A549 (cell line): ENCODE data around the gene NKTR.

Source experiments
- CTCF ChIP-seq: fragments of >200 bp; sonication (Bioruptor Twin); formaldehyde crosslinking; IDR thresholded peaks from 3 replicates; pipeline ENCODE4 v1.5.1; 2016
- EHMT2 ChIP-seq: fragments of 200-600 bp; sonication (generic); IDR thresholded peaks from 2 replicates; pipeline ENCODE4 v1.6.1; 2016; ENCODE audit warnings: antibody characterized with exemption, low read depth, mild to moderate bottlenecking, moderate library complexity
- ELK1 ChIP-seq: fragments of 150-350 bp; IDR thresholded peaks from 2 replicates; pipeline ENCODE4 v1.6.1; 2014; ENCODE audit warnings: low read depth, mild to moderate bottlenecking, low read length
- HOXB5 ChIP-seq: fragments of 250-450 bp; sonication (Bioruptor Pico); IDR thresholded peaks from 2 replicates; pipeline ENCODE4 v1.5.0; 2020; ENCODE audit warnings: mild to moderate bottlenecking, moderate library complexity
- JUNB ChIP-seq: fragments of >200 bp; sonication (Bioruptor Twin); formaldehyde crosslinking; IDR thresholded peaks from 2 replicates; pipeline ENCODE4 v1.6.1; 2016
- POLR2A ChIP-seq: IDR thresholded peaks from 2 replicates; pipeline ENCODE4 v1.6.1; 2012; ENCODE audit warnings: mild to moderate bottlenecking, low read length
- RAD21 ChIP-seq, 2 experiments: fragments of >200 bp in 1 of 2; sonication (Bioruptor Twin) in 1 of 2; formaldehyde crosslinking in 1 of 2; IDR thresholded peaks in 1 of 2; conservative IDR thresholded peaks in 1 of 2; 2 replicates in 1 of 2; 3 replicates in 1 of 2; pipeline ENCODE4 v1.6.1; 2012 to 2018; ENCODE audit warnings: inconsistent platforms in 1 of 2
- ZC3H11A ChIP-seq: fragments of 450-650 bp; IDR thresholded peaks from 2 replicates; pipeline ENCODE4 v1.6.1; 2014; ENCODE audit warnings: antibody characterized with exemption, mild to moderate bottlenecking
- TF ChIP-seq, protein P1 (sequence below): fragments of 200-600 bp; sonication (generic); IDR thresholded peaks from 2 replicates; pipeline ENCODE4 v1.6.1; 2016; ENCODE audit warnings: antibody characterized with exemption, mild to moderate bottlenecking, moderate library complexity

GRCh38 chr3:42582474-42583070, 17.9 kb upstream of the NKTR start:
- TF ChIP-seq CTCF (no peak), POLR2A (no peak), JUNB (no peak), RAD21 (conservative IDR thresholded peaks at IDR 0.05 in 1 of 2, IDR thresholded peaks at IDR 0.05 in 1 of 2) (no peak), HOXB5 (CRISPR knock-in tag) (no peak), EHMT2 (no peak), ZC3H11A (no peak), ELK1 (no peak)
- TF ChIP-seq, protein P1, sequence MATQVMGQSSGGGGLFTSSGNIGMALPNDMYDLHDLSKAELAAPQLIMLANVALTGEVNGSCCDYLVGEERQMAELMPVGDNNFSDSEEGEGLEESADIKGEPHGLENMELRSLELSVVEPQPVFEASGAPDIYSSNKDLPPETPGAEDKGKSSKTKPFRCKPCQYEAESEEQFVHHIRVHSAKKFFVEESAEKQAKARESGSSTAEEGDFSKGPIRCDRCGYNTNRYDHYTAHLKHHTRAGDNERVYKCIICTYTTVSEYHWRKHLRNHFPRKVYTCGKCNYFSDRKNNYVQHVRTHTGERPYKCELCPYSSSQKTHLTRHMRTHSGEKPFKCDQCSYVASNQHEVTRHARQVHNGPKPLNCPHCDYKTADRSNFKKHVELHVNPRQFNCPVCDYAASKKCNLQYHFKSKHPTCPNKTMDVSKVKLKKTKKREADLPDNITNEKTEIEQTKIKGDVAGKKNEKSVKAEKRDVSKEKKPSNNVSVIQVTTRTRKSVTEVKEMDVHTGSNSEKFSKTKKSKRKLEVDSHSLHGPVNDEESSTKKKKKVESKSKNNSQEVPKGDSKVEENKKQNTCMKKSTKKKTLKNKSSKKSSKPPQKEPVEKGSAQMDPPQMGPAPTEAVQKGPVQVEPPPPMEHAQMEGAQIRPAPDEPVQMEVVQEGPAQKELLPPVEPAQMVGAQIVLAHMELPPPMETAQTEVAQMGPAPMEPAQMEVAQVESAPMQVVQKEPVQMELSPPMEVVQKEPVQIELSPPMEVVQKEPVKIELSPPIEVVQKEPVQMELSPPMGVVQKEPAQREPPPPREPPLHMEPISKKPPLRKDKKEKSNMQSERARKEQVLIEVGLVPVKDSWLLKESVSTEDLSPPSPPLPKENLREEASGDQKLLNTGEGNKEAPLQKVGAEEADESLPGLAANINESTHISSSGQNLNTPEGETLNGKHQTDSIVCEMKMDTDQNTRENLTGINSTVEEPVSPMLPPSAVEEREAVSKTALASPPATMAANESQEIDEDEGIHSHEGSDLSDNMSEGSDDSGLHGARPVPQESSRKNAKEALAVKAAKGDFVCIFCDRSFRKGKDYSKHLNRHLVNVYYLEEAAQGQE = no peak
